ENCODE measurements around the gene SESN3.

DNA sequence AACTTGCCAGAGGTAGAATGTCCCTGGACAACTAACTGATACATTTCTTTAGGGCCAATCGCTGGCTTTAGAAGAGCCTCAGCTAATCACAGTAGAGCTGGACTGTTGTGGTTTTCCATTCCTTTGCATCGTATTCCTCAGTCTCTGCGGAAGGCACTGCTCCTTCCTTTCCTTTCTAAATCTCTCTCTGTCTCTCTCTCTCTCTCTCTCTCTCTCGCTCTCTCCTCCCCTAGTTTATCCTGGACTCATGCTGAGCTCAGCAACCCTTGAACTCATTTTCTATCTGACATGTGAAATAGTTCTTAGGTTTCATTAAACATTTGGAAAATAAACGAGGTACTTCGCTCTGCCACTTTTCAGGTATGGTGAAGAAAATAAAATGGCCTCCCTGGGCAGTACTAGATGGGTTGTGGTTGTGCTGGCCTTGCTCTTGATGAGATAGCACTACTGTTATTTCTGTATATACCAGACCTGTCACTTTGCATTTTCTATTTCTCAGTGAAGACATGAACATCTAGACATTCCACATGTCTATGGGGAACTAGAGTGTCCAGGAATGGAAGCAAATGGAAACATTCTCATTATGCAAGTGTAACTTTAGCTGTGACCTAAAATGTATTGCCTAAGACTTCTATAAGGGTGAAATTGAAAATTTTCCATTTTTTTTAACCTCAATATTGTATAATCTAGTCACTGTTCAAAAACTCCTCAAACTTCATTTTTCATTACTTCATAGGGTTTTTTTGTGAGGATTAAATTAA lies 12.0 kb upstream of the SESN3 start:
- TF ChIP-seq POLR2AphosphoS5 (IDR thresholded peaks at IDR 0.05; ENCODE audit: low read depth, low read length): no peak
- no peak for TF ChIP-seq POLR2A (IDR thresholded peaks at IDR 0.05; ENCODE audit: low read depth, low read length)
- TF ChIP-seq TAF1 (IDR thresholded peaks at IDR 0.05; ENCODE audit: borderline replicate concordance, low read depth, low read length): no peak

Measured in GM12892 (cell line).